ENCODE data around the gene CYP1A2.
A peak's percentile ranks its signal among the peaks of the same experiment; 100 is the strongest.
"Not testable (repeated sequence)": the region's sequence is repeated elsewhere in the genome, so short reads cannot be mapped to it uniquely, and the experiment has no call there.

Gene CYP1A2, protein sequence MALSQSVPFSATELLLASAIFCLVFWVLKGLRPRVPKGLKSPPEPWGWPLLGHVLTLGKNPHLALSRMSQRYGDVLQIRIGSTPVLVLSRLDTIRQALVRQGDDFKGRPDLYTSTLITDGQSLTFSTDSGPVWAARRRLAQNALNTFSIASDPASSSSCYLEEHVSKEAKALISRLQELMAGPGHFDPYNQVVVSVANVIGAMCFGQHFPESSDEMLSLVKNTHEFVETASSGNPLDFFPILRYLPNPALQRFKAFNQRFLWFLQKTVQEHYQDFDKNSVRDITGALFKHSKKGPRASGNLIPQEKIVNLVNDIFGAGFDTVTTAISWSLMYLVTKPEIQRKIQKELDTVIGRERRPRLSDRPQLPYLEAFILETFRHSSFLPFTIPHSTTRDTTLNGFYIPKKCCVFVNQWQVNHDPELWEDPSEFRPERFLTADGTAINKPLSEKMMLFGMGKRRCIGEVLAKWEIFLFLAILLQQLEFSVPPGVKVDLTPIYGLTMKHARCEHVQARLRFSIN

DNA sequence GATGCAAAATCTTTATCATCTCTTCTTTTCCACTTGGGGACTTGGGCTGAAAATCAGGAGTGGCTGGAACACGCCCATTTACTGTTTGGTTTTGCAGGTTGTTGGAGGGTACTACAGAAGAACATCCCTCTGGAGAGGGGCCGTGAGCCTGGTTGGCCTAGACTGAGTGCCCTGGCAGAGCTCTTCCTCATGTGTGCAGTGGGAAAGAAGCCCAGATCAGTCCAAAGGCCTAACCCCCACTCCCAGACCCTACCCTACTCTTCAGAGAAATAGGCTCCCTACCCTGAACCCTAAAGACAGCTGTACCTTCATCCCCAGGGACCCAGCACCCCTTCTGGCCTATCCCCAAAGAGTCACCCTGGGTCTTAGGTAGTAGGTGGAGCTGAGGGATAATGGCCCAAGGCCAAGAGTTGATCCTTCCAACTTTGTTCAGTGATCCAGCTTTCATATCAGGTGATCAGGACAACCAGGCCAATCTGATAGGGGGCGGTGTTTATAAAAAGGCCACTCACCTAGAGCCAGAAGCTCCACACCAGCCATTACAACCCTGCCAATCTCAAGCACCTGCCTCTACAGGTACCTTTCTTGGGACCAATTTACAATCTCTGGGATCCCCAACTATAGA lies at the start of gene CYP1A2:
Gene CYP1A2, plus strand, starts transcription at position 524 of the 625 bp plus-strand sequence. CDS start 894 bp downstream, outside the sequence.
- no peak for FAIRE-seq

DNA sequence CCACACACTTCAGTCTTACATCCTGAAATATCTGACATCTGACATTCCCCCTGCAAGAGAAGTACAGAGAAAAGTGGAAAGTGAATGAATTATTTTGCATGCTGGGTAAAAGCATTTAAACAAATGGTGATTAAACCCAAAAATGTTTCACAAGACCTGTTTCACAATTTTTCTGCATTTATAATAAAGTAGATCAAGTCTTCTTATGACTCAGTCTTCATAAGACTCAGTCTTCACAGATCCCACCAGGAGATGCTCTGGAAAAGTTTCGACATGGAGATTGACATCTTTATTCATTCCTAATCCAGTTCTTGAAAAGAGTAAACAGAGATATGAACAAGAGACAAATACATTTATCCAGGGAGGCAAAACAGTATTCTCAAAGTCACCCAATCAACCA lies 39.6 kb upstream of the CYP1A2 start:
- FAIRE-seq: no peak

DNA sequence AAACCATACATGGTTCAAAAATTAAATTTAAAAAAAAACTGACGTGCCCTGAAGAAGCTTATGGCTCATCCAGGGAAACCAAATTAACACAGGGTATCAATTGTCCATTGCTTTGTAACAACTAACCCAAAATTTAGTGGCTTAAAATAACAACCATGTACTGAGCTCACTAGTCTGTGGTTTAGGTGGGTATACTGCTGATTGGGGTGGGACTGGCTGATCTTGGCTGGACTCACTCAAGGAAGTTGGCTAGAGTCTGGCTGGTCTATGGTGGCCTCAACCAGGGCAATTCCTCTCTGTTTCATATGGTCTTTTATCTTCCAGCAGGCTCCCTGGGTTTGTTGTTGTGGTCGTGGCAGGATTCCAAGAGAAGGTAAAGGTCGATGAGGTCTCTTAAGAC lies 38.8 kb upstream of the CYP1A2 start:
- no peak for FAIRE-seq

DNA sequence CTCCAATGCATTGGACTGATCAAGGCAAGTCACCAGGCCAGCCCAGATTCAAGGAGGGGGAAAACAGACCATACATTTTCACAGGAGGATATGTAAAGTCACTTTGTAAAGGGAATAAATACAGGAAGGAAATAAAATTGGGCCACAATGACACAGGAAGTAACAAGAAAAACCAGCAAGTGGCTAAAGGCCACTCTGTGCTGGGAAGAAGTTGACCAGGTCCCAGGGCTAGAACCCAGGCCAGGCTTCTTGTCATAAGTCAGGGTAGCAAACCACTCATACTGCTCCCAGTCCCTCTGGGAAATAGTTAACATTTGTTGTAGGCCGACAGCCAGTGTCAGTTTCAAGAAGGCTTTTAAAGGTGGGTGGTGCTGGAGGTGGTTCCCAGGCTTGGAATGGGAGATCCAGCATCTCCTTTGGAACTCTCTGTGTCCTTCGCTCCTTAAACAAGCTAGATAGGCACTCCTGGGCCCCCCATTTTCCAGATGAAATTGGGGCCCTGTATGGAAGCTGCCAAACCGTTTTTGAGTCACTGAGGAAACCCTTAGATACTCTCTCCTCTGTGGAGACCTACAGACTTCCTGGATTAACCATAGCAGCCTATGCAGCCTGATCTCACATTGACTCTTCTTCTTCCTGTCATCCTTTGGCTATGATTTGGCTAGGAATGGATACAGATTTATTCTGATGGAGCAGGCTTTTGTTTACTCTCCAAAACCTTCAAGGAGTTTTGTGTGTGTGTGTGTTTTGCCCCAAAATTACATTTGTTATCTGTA lies 38.1 kb upstream of the CYP1A2 start:
- FAIRE-seq: no peak

DNA sequence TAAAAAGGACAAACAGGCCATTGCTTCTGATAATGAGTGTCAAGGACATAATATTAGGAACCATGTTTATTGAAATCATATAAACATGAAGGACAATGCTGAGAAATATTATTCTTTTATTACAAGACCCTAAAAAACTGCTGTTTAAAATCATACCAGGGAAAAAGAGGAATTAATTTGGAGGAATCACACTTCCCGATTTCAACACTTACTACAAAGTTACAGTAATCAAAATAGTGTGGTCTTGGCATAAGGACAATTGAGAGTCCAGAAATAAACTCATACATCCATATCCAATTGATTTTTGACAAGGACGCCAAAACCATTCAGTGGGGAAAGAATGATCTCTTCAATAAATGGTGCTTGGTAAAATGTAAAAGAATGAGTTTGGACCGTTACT lies 36.3 kb upstream of the CYP1A2 start:
- no peak for FAIRE-seq

DNA sequence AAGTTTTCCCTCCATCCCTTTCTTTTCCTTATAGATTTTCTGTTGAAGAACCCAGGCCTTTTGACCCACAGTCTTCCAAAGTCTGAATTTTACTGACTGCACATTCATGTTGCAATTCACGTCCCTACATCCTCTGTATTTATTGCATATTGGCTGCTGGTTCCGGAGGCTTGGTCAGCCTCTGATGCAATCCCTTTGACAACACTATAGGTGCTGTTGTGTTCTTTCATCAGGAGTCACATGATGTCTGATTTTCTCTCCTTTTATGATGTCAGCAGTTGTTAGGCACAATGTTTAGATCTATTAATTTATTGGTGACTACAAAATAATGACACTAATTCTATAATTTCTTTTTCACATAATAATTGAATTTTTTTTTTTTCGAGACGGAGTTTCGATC lies 32.0 kb upstream of the CYP1A2 start:
- FAIRE-seq: no peak

DNA sequence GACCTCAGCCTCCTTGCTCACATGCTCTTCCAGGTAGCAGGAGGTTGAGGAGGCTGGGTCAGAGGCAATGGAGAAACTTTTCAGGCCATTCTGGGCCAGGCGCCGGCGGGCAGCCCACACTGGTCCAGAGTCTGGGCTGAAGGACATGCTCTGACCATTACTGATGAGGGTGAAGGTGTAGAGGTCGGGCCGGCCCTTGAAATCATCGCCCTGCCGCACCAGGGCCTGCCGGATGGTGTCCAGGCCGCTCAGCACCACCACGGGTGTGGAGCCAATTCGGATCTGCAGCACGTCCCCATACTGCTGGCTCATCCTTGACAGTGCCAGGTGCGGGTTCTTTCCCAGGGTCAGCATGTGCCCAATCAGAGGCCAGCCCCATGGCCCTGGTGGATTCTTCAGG lies 26.1 kb upstream of the CYP1A2 start:
- no peak for FAIRE-seq

DNA sequence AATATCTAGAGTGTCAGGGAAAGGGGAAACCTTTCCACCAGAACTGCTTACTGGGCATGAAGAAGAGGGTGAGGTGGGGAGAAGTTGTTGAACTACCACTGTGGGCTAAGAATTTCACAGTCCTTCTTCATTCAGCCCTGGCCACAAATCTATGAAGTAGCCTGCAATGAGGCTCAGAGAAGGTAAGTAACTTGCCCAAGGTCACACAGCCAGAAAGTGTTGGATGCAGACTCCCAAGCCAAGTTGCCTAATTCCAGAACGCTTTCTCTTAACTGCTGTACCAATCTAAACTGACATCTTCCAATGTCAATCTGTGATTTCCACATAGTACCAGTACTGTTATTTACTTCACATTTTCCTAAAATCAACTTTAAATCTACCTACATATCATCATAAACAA lies 25.5 kb upstream of the CYP1A2 start:
- no peak for FAIRE-seq

DNA sequence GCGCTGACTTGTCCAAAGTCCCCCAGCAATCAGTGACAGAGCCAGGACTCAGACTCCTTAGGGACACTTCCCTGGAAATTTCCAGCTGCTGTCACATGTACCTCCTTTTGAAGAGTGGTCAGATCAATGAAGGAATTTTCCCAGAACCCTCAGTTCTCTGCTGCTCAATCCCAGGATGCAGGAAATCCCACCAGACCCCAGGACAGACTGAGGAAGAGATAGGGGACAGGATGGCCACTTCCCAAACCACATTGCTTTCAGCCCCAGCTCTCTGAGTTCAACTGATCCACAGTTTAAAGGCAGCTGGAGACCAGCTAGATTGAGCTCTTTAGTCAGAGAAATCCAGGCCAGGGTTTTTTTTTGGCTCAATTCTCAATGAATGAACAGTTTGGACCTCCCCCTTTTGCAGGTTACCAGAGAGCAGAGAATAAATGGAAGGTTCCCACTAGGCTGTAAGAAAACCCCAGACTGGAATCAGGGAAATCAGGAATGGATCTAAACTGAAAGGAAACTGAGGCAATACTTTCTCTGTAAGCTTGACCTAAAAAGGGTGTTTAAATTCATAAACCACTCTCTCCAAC lies 24.8 kb upstream of the CYP1A2 start:
- peak; percentile 95 for FAIRE-seq

DNA sequence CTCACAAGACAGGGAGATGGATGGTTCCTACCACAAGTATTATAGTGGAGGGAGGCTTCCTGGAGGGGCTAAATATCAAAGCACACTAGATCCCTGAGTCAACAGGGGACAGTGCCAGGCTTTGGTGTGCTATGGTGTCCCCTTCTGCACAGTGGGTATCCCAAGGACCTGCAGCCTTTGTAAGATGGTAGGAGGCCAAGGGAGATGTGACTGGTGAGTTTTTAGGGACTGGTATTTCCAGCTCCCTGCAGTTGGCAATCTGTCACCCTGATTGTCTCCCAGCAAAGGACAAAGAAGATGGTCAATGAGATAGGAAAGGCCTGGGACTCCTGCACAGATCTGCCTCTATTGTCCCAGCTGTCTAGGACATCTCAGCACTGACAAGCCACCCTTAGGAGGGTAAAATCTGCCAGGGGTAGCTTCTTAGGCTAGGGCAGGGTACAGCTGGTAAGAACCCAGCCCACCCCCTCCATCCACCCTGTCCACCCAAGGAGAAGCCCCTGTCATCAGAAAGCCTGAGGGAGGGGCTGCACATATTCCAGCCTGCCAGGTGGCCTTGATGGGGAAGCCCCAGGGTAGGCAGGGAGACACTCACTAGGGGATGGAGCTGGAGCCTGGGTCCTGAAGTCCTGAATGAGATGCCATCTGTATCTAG lies 23.9 kb upstream of the CYP1A2 start:
- no peak for FAIRE-seq

DNA sequence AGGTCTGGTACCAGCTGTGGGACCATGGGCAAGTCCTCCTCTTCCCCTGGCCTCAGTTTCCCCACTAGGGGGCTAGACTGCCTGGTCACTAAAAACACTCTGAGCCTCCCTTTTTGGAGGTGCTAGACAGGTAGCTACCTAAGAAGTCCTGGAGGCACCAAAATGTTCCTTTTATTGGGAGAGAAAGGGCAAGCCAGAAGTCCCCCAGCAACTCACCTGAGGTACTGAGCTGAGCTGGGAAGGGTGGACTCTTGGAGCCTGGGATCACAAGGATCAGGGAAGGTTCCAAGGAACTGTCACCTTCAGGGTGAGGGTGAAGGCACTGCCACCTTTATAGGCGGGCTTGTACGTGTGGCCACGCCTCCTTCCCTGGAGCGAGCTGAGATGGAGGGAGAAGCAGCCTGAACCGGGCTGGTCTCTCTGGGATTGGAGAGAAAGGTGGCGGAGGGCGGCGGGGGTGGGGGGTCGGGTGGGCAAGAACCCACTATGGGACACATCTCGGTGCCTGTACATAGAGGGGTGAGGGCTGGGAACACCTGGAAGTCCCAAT lies 23.3 kb upstream of the CYP1A2 start, which contains the start of gene CYP1A1:
Gene CYP1A1, minus strand, starts transcription at position 304 of the 550 bp plus-strand sequence. CDS start 2,431 bp downstream, outside the sequence.
- no peak for FAIRE-seq

DNA sequence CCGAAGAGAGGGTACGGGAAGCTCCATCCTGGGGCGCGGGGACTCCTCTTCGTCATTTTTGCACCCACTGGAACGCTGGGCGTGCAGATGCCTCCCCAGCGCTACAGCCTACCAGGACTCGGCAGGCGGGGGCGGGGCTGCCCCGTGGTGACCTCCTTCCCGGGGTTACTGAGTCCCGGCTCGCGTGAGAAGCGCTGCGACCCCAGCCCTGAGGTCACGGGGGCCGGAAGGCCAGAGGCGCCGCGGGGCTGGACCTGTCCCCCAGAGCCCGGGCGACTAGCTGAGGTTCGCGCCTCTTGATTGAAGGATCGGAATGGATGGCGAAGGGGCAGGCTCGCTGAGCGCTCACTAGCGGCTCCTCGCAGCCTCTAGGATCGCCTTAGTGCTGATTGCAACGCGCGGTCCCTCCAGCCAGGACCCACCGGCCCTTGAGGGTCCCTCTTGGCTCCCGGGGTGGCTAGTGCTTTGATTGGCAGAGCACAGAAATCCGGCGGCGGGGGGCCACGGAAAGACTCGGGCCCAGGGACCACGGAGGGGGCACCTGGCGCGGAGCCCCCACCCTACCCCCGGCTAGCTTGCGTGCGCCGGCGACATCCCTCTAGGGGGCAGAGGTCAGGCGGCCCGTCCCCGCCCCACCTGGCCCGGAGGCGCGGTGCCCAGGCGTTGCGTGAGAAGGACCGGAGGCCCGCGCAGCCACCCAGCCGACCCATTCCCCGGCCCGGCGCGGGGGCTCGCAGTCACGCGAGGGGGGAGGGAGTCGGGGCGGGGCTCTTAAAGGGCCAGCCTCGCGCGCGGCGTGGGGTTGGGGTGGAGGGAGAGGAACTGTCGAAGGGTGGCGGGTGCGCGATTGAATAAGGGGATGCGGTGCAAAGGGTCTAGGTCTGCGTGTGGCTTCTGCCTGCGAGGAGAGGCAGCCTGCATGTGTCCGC lies 22.5 kb upstream of the CYP1A2 start:
- FAIRE-seq: no peak

DNA sequence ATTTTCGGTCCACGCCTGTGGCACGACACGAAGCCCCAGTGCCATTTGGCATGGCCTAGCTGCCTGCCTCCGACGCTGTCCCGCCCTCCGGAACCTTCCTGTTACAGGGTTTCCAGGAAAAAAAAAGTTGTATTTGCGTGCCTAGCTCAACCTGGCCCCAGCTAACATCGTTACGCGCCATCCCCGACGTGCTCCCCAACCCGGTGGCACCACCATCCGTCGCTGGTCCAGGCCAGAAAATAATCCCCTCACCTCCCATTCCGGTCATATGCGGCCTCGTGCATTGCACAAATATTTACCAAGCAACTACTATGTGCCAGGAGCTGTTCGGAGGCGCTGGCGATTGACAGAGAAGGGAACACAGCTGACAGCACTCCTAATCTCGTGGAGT lies 21.9 kb upstream of the CYP1A2 start:
- FAIRE-seq: no peak

DNA sequence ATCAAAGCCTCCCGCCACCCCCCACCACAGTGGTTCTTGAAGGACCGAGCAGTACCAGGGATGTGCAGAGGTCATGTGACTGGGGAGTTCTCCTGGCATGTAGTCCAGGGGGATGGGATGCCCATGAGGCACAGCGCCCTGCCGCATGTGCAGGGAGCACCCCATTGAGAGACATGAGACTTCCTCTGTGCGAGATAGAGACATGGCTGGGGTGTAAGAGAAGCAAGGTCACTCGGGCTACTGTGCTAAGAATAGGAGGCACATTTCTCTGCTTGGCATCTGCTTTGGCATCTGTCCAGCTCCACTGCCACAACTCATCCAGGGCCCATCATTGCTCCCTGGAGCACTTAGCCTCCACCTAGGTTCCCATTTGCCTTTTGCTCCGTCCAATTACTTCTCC lies 20.9 kb upstream of the CYP1A2 start:
- FAIRE-seq: no peak

DNA sequence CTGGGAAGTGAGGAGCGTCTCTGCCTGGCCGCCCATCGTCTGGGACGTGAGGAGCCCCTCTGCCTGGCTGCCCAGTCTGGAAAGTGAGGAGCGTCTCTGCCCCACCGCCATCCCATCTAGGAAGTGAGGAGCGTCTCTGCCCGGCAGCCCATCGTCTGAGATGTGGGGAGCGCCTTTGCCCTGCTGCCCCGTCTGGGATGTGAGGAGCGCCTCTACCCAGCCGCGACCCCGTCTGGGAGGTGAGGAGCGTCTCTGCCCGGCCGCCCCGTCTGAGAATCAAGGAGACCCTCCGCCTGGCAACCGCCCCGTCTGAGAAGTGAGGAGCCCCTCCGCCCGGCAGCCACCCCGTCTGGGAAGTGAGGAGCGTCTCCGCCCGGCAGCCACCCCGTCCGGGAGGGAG lies 19.9 kb upstream of the CYP1A2 start:
- FAIRE-seq: not testable (repeated sequence)

DNA sequence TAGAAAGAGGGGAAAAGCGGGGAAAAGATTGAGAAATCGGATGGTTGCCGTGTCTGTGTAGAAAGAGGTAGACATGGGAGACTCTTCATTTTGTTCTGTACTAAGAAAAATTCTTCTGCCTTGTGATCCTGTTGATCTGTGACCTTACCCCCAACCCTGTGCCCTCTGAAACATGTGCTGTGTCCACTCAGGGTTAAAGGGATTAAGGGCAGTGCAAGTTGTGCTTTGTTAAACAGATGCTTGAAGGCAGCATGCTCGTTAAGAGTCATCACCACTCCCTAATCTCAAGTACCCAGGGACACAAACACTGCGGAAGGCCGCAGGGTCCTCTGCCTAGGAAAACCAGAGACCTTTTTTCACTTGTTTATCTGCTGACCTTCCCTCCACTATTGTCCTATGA lies 19.3 kb upstream of the CYP1A2 start:
- not testable (repeated sequence) for FAIRE-seq

DNA sequence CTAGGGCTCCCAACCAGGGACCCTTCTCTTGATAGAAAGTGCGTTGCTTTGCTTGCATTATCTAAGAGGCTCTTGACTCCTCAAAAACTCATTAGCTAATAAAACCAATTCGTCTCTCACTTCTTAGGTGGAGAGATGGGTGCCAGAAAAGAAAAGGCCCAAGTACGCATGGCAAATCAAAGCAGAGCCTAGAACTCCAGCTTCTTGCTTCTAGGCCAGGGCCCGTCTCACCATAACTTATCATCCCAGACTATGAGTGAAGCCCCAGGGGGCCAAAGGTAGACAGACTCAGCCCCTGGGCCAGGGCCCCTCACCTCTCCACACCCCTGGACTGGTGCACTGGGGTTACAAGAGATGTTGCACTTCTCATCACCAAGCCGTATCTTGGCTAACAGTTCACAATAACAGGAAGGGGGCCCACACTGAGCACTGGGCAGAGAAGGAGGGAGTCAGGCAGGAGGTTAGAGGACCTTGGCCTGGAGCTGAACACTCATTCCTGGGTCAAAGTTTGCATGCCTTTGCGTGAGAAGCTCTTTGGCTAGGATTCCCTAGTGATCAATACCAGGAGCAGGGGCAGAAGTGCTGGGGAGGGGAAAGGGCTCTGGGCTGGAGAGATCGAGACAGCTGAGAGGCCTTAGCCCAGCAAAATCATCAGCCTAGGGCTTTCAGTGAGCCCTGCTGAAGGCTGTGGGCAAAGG lies 17.9 kb upstream of the CYP1A2 start:
- FAIRE-seq: no peak

DNA sequence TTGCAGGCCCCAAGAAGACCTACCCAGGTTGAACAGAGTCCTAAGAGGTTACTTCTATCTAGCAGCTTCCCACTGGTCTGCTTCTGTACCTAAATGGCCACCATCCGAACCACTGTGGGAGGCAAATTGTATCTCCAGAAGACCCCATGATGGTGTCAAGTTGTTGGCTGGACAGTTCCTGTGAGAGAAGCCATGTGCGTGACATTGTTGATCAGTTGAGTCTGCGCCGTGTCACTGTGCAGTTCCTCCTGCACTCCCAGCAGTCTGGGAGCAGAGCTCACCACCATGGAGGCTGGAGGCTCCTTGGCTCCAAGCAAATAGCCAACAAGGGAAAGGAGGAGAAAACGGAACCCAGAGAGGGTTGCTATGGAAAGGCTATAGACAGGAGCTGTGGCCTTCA lies 15.8 kb upstream of the CYP1A2 start:
- FAIRE-seq: no peak

DNA sequence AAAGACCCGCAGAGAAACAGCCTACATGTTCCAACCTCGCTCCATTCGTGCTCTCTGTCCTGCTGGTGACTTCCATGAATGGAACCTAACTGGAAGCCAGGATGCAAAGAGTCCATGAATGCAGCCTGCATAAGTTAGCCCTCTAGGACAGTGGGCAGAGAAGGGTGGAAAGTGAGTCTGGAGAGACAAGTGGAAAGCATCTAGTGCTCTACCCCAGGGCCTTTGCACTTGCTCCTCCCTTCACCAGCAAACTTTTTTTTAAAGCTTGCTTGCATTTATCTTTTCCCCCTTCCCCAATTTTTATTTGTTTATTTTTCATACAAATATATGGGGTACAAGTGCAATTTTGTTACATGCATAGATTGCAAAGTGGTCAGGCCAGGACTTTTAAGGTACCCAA lies 15.4 kb upstream of the CYP1A2 start:
- no peak for FAIRE-seq

DNA sequence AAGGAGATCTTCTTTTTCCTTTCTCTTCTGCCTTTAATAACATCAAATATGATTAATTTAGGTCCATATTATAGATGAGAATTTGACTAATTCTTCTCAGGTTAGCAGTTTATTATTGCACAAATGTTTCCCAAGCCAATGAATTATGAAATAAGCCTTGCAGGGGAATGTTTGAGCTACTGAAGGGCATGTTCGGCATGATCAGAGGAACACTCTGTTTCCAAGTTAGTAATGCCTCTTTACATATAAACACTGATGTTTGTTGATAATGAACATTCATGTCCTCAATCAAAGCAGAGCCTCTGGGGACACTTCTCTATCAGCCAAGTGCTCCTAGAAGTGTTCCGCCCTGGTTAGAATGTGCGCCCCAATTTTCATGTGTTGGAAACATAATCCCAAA lies 13.3 kb upstream of the CYP1A2 start:
- no peak for FAIRE-seq

All from G401.6 (cell line).